ENCODE results near the gene TRAM2. TPM values are rescaled to one million over a fixed set of nuclear protein-coding genes. Genes with fewer than 3 reads are reported as not detected.

Gene TRAM2
- polyA plus RNA-seq, 4 donors = 2.7 to 66.0 (median 8.5) TPM

DNA sequence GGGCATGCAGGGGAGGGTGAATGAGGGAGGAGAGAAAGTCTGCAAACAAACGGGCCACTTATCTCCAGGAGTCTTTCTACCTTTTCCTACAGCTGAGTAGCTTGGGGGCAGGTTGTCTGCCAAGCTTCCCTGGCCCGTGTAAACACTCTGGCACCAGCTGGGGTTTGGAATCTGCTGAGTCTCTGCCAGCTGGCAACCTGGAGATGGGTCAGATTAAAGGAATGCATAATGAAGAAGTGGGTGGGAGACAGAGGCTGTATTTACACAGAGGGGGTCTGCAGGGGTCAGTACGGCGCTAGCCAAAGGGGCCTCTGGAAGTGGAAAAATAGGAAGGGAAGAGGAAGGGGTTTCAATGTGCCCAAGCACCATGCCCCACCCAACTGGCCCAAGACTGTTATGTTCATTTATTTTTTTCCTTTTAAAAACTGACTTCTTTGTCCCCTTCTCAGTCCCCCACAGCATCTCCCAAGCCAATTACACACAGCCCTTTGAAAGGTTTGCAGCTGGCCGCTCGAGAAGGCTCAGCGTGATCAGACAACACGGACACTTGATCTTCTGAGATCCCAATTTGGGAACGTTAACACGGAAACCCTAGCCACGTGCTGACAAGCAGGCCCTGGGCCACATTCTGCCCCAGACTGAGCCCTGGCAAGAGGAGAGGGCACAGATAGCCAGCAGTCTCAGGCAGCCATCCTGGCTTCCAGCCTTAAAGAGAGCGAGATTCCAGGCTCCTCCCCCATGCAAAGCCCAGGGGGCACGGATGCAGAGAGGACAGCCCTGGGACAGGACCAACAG, 25.2 kb downstream of the TRAM2 start:
- WGBS, 3 donors = 19 to 37% (median 20%) methylated on average over 13 of the region's 13 CpGs
- H3K4me3 ChIP-seq (ENCODE audit: low read depth in 1 of 3, low read length in 3 of 3) = no peak overlapping the region
- FAIRE-seq = no peak
- peak; percentile 43 to 51 for DNase-seq
- H3K36me3 ChIP-seq (ENCODE audit: control insufficient read depth in 3 of 3, insufficient read depth in 2 of 3, low read depth in 1 of 3, low read length in 3 of 3) = peaks cover 0 to 16% (median 0%) of the 10 kb centered on the region in 3 donors
- no peaks in the 10 kb centered on the region for H3K9me3 ChIP-seq (ENCODE audit: control insufficient read depth in 2 of 2, insufficient read depth in 1 of 2, low read depth in 1 of 2, low read length in 1 of 2)
- H3K27ac ChIP-seq (ENCODE audit: low read depth in 1 of 3, low read length in 2 of 3) = peak overlapping the region in 2 of 3 donors; percentile 25 to 49
- H3K27me3 ChIP-seq (ENCODE audit: control insufficient read depth in 3 of 3, insufficient read depth in 3 of 3, low read length in 3 of 3) = no peaks in the 10 kb centered on the region
- peaks cover 24 to 60% (median 29%) of the 10 kb centered on the region in 3 donors for H3K4me1 ChIP-seq (ENCODE audit: control insufficient read depth in 3 of 3, insufficient read depth in 2 of 3, low read depth in 1 of 3, low read length in 2 of 3)

GRCh38 chr6:52550870-52551269, 26.0 kb downstream of the TRAM2 start:
- Histone ChIP-seq H3K36me3 (ENCODE audit: control insufficient read depth in 3 of 3, insufficient read depth in 2 of 3, low read depth in 1 of 3, low read length in 3 of 3) (peaks cover 0 to 21% (median 0%) of the 10 kb centered on the region in 3 donors), H3K4me3 (ENCODE audit: low read depth in 1 of 3, low read length in 3 of 3) (no peak overlapping the region), H3K9me3 (ENCODE audit: control insufficient read depth in 2 of 2, insufficient read depth in 1 of 2, low read depth in 1 of 2, low read length in 1 of 2) (no peaks in the 10 kb centered on the region), H3K27ac (ENCODE audit: low read depth in 1 of 3, low read length in 2 of 3) (peak overlapping the region in 2 of 3 donors; percentile 8 to 34), H3K27me3 (ENCODE audit: control insufficient read depth in 3 of 3, insufficient read depth in 3 of 3, low read length in 3 of 3) (no peaks in the 10 kb centered on the region), H3K4me1 (ENCODE audit: control insufficient read depth in 3 of 3, insufficient read depth in 2 of 3, low read depth in 1 of 3, low read length in 2 of 3) (peaks cover 24 to 60% (median 29%) of the 10 kb centered on the region in 3 donors)
- FAIRE-seq = no peak
- WGBS, 3 donors = 24 to 65% (median 34%) methylated on average over 5 of the region's 5 CpGs
- no peak for DNase-seq

- H3K27me3 ChIP-seq (ENCODE audit: control insufficient read depth in 3 of 3, insufficient read depth in 3 of 3, low read length in 3 of 3) = no peaks in the 10 kb centered on the region
- peak; percentile 82 to 95 for DNase-seq
- WGBS, 3 donors = 9 to 47% (median 32%) methylated on average over 6 of the region's 6 CpGs
- H3K27ac ChIP-seq (ENCODE audit: low read depth in 1 of 3, low read length in 2 of 3) = peak overlapping the region; percentile 9 to 75 (median 63)
- no peak overlapping the region for H3K4me3 ChIP-seq (ENCODE audit: low read depth in 1 of 3, low read length in 3 of 3)
- H3K9me3 ChIP-seq (ENCODE audit: control insufficient read depth in 2 of 2, insufficient read depth in 1 of 2, low read depth in 1 of 2, low read length in 1 of 2) = no peaks in the 10 kb centered on the region
- H3K4me1 ChIP-seq (ENCODE audit: control insufficient read depth in 3 of 3, insufficient read depth in 2 of 3, low read depth in 1 of 3, low read length in 2 of 3) = peaks cover 24 to 67% (median 33%) of the 10 kb centered on the region in 3 donors
- H3K36me3 ChIP-seq (ENCODE audit: control insufficient read depth in 3 of 3, insufficient read depth in 2 of 3, low read depth in 1 of 3, low read length in 3 of 3) = peaks cover 0 to 26% (median 0%) of the 10 kb centered on the region in 3 donors
- FAIRE-seq = no peak
Observed at GRCh38 chr6:52550014-52550575, 26.8 kb downstream of the TRAM2 start.

DNA sequence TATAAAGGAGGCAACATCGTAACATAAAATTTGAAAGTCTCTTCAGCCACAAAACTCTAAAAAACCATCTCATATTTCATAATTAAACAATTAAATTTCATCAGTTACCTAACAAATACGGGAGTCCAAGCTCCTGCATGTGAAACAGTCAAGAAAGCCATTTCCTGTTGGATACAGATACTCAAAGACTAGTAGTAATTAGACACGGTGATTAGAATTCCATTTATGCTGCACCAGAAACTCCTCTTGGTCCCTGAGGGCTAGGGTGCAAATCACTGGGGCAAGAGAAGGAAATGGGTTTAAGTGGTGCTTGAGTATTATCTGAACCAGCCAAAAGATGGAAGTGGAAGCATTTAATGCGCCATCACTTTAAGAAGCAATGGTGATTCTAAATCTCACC, 27.4 kb downstream of the TRAM2 start:
- peaks cover 0 to 23% (median 0%) of the 10 kb centered on the region in 3 donors for H3K36me3 ChIP-seq (ENCODE audit: control insufficient read depth in 3 of 3, insufficient read depth in 2 of 3, low read depth in 1 of 3, low read length in 3 of 3)
- H3K4me3 ChIP-seq (ENCODE audit: low read depth in 1 of 3, low read length in 3 of 3) = no peak overlapping the region
- peak overlapping the region in 2 of 3 donors; percentile 63 to 75 for H3K27ac ChIP-seq (ENCODE audit: low read depth in 1 of 3, low read length in 2 of 3)
- H3K27me3 ChIP-seq (ENCODE audit: control insufficient read depth in 3 of 3, insufficient read depth in 3 of 3, low read length in 3 of 3) = no peaks in the 10 kb centered on the region
- no peaks in the 10 kb centered on the region for H3K9me3 ChIP-seq (ENCODE audit: control insufficient read depth in 2 of 2, insufficient read depth in 1 of 2, low read depth in 1 of 2, low read length in 1 of 2)
- H3K4me1 ChIP-seq (ENCODE audit: control insufficient read depth in 3 of 3, insufficient read depth in 2 of 3, low read depth in 1 of 3, low read length in 2 of 3) = peaks cover 24 to 71% (median 34%) of the 10 kb centered on the region in 3 donors
- DNase-seq (no peak), FAIRE-seq (no peak)
- WGBS, 3 donors = 54 to 79% (median 71%) methylated on average over 4 of the region's 4 CpGs

- DNase-seq (no peak), FAIRE-seq (no peak)
- H3K36me3 ChIP-seq (ENCODE audit: control insufficient read depth in 3 of 3, insufficient read depth in 2 of 3, low read depth in 1 of 3, low read length in 3 of 3) = peaks cover 0 to 24% (median 0%) of the 10 kb centered on the region in 3 donors
- peaks cover 24 to 72% (median 36%) of the 10 kb centered on the region in 3 donors for H3K4me1 ChIP-seq (ENCODE audit: control insufficient read depth in 3 of 3, insufficient read depth in 2 of 3, low read depth in 1 of 3, low read length in 2 of 3)
- H3K27me3 ChIP-seq (ENCODE audit: control insufficient read depth in 3 of 3, insufficient read depth in 3 of 3, low read length in 3 of 3) = no peaks in the 10 kb centered on the region
- no peak overlapping the region for H3K27ac ChIP-seq (ENCODE audit: low read depth in 1 of 3, low read length in 2 of 3)
- WGBS, 3 donors = 90 to 96% (median 92%) methylated on average over 5 of the region's 5 CpGs
- no peak overlapping the region for H3K4me3 ChIP-seq (ENCODE audit: low read depth in 1 of 3, low read length in 3 of 3)
- H3K9me3 ChIP-seq (ENCODE audit: control insufficient read depth in 2 of 2, insufficient read depth in 1 of 2, low read depth in 1 of 2, low read length in 1 of 2) = no peaks in the 10 kb centered on the region
Observed at GRCh38 chr6:52548999-52549398, 27.9 kb downstream of the TRAM2 start.

DNA sequence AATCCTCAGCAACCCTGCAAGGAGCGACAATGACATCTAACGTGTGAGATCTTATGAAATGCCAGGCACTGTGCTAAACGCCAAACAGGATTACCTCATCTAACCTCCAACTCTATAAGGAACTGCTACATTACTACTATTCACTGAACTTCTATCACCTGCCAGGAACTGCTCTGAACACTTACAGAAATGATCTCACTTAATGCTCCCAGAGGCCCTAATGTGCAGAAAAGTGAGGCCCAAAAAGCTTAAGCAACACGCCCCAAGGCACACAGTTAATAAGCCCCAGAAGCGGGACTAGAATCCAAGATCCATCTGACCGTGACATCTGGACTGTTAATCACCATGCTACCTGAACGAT, 28.5 kb downstream of the TRAM2 start:
- 74 to 78% (median 77%) methylated on average over 7 of the region's 7 CpGs for WGBS, 3 donors
- peaks cover 24 to 75% (median 38%) of the 10 kb centered on the region in 3 donors for H3K4me1 ChIP-seq (ENCODE audit: control insufficient read depth in 3 of 3, insufficient read depth in 2 of 3, low read depth in 1 of 3, low read length in 2 of 3)

GRCh38 chr6:52547647-52548352, 29.1 kb downstream of the TRAM2 start:
- no peaks in the 10 kb centered on the region for H3K9me3 ChIP-seq (ENCODE audit: control insufficient read depth in 2 of 2, insufficient read depth in 1 of 2, low read depth in 1 of 2, low read length in 1 of 2)
- no peaks in the 10 kb centered on the region for H3K27me3 ChIP-seq (ENCODE audit: control insufficient read depth in 3 of 3, insufficient read depth in 3 of 3, low read length in 3 of 3)
- DNase-seq = peak; percentile 70 to 87
- no peak overlapping the region for H3K4me3 ChIP-seq (ENCODE audit: low read depth in 1 of 3, low read length in 3 of 3)
- H3K4me1 ChIP-seq (ENCODE audit: control insufficient read depth in 3 of 3, insufficient read depth in 2 of 3, low read depth in 1 of 3, low read length in 2 of 3) = peaks cover 23 to 70% (median 38%) of the 10 kb centered on the region in 3 donors
- 46 to 54% (median 48%) methylated on average over 9 of the region's 9 CpGs for WGBS, 3 donors
- no peak for FAIRE-seq
- H3K27ac ChIP-seq (ENCODE audit: low read depth in 1 of 3, low read length in 2 of 3) = no peak overlapping the region
- peaks cover 0 to 24% (median 0%) of the 10 kb centered on the region in 3 donors for H3K36me3 ChIP-seq (ENCODE audit: control insufficient read depth in 3 of 3, insufficient read depth in 2 of 3, low read depth in 1 of 3, low read length in 3 of 3)

More for the DNA sequence above, 28.5 kb downstream of the TRAM2 start:
- DNase-seq (no peak), FAIRE-seq (no peak)
- Histone ChIP-seq H3K27me3 (ENCODE audit: control insufficient read depth in 3 of 3, insufficient read depth in 3 of 3, low read length in 3 of 3) (no peaks in the 10 kb centered on the region), H3K9me3 (ENCODE audit: control insufficient read depth in 2 of 2, insufficient read depth in 1 of 2, low read depth in 1 of 2, low read length in 1 of 2) (no peaks in the 10 kb centered on the region), H3K36me3 (ENCODE audit: control insufficient read depth in 3 of 3, insufficient read depth in 2 of 3, low read depth in 1 of 3, low read length in 3 of 3) (peaks cover 0 to 24% (median 0%) of the 10 kb centered on the region in 3 donors), H3K4me3 (ENCODE audit: low read depth in 1 of 3, low read length in 3 of 3) (no peak overlapping the region), H3K27ac (ENCODE audit: low read depth in 1 of 3, low read length in 2 of 3) (no peak overlapping the region)

GRCh38 chr6:52546678-52547077, 30.2 kb downstream of the TRAM2 start:
- Histone ChIP-seq H3K9me3 (ENCODE audit: control insufficient read depth in 2 of 2, insufficient read depth in 1 of 2, low read depth in 1 of 2, low read length in 1 of 2) (no peaks in the 10 kb centered on the region), H3K27me3 (ENCODE audit: control insufficient read depth in 3 of 3, insufficient read depth in 3 of 3, low read length in 3 of 3) (no peaks in the 10 kb centered on the region), H3K4me3 (ENCODE audit: low read depth in 1 of 3, low read length in 3 of 3) (no peak overlapping the region), H3K27ac (ENCODE audit: low read depth in 1 of 3, low read length in 2 of 3) (no peak overlapping the region), H3K36me3 (ENCODE audit: control insufficient read depth in 3 of 3, insufficient read depth in 2 of 3, low read depth in 1 of 3, low read length in 3 of 3) (peaks cover 0 to 22% (median 0%) of the 10 kb centered on the region in 3 donors), H3K4me1 (ENCODE audit: control insufficient read depth in 3 of 3, insufficient read depth in 2 of 3, low read depth in 1 of 3, low read length in 2 of 3) (peaks cover 23 to 59% (median 30%) of the 10 kb centered on the region in 3 donors)
- 71 to 97% (median 94%) methylated on average over 3 of the region's 3 CpGs for WGBS, 3 donors
- FAIRE-seq (no peak), DNase-seq (no peak)
